Type B pancreatic cell (in vitro differentiated cells): ENCODE measurements around the gene TEK. TPM values are rescaled to one million over a fixed set of nuclear protein-coding genes. Genes with fewer than 3 reads are reported as not detected.

Experiments used
- DNase-seq: peaks from one replicate; pipeline ENCODE4 v3.0.0; 2021; ENCODE audit warnings: mixed read lengths; ENCODE audit not compliant: unreplicated experiment; ENCODE audit errors: extremely low spot score
- H3K27ac Mint-ChIP-seq: 2 replicates; pipeline ENCODE4 v1.8.0; 2021; ENCODE audit warnings: mild to moderate bottlenecking, mixed read lengths
- H3K27me3 Mint-ChIP-seq: 2 replicates; pipeline ENCODE4 v1.8.0; 2021; ENCODE audit warnings: mixed read lengths
- H3K36me3 Mint-ChIP-seq: 2 replicates; pipeline ENCODE4 v1.8.0; 2021; ENCODE audit warnings: mixed read lengths
- H3K4me1 Mint-ChIP-seq: one replicate; pipeline ENCODE4 v1.8.0; 2021; ENCODE audit warnings: mixed read lengths; ENCODE audit not compliant: unreplicated experiment
- H3K4me3 Mint-ChIP-seq: 2 replicates; pipeline ENCODE4 v1.8.0; 2021; ENCODE audit warnings: mild to moderate bottlenecking, mixed read lengths
- H3K9me3 Mint-ChIP-seq: 2 replicates; pipeline ENCODE4 v1.8.0; 2021; ENCODE audit warnings: mixed read lengths
- CTCF ChIP-seq: fragments of 200-600 bp; sonication (generic); conservative IDR thresholded peaks from 2 replicates; pipeline ENCODE4 v1.5.0; 2021; ENCODE audit warnings: antibody characterized with exemption, mild to moderate bottlenecking
- long read RNA-seq: library from polyadenylated mRNA; unstranded; transcript quantifications from one replicate; pipeline ENCODE4 v2.0.0, GENCODE V29; 2020
- total RNA-seq: library from RNA; stranded (reverse); gene quantifications from 2 replicates; pipeline ENCODE4 v1.2.1, GENCODE V29; 2021; ENCODE audit warnings: low replicate concordance

TEK gene
- 0.63 and 0.74 TPM in 2 replicates for total RNA-seq
- long read RNA-seq: 0 reads

- Mint-ChIP-seq H3K27ac (peak within 1 kb of the TSS; percentile 26), H3K4me3 (peak within 1 kb of the TSS; percentile 44), H3K27me3 (no peaks in the 10 kb centered on the region), H3K9me3 (peaks cover 3% of the 10 kb centered on the region), H3K36me3 (no peaks in the 10 kb centered on the region), H3K4me1 (peaks cover 6% of the 10 kb centered on the region)
- no peak for TF ChIP-seq CTCF
- DNase-seq: no peak
Observed at GRCh38 chr9:27108981-27109541, at the start of gene TEK. Gene TEK, plus strand, starts transcription at chr9:27109225. Its CDS starts 366 bp downstream, at chr9:27109591.

- Mint-ChIP-seq H3K27ac (no peak overlapping the region), H3K4me1 (no peaks in the 10 kb centered on the region), H3K27me3 (no peaks in the 10 kb centered on the region), H3K9me3 (no peaks in the 10 kb centered on the region), H3K4me3 (no peak overlapping the region), H3K36me3 (peaks cover 15% of the 10 kb centered on the region)
- DNase-seq: no peak
- TF ChIP-seq CTCF: no peak
Observed at GRCh38 chr9:27059412-27059811, 49.6 kb upstream of the TEK start.

GRCh38 chr9:27059907-27060306 is 49.1 kb upstream of the TEK start:
- DNase-seq: no peak
- peaks cover 11% of the 10 kb centered on the region for H3K36me3 Mint-ChIP-seq
- no peak overlapping the region for H3K4me3 Mint-ChIP-seq
- H3K27ac Mint-ChIP-seq: no peak overlapping the region
- no peak for TF ChIP-seq CTCF
- H3K4me1 Mint-ChIP-seq: no peaks in the 10 kb centered on the region
- no peaks in the 10 kb centered on the region for H3K27me3 Mint-ChIP-seq
- H3K9me3 Mint-ChIP-seq: no peaks in the 10 kb centered on the region

GRCh38 chr9:27065288-27065687 is 43.7 kb upstream of the TEK start:
- no peaks in the 10 kb centered on the region for H3K4me1 Mint-ChIP-seq
- no peak overlapping the region for H3K27ac Mint-ChIP-seq
- peaks cover 4% of the 10 kb centered on the region for H3K36me3 Mint-ChIP-seq
- H3K27me3 Mint-ChIP-seq: no peaks in the 10 kb centered on the region
- no peak for TF ChIP-seq CTCF
- DNase-seq: no peak
- H3K9me3 Mint-ChIP-seq: no peaks in the 10 kb centered on the region
- no peak overlapping the region for H3K4me3 Mint-ChIP-seq

GRCh38 chr9:27073841-27074728 is 34.9 kb upstream of the TEK start:
- H3K4me3 Mint-ChIP-seq: no peak overlapping the region
- no peak for DNase-seq

More at GRCh38 chr9:27073841-27074728, 34.9 kb upstream of the TEK start:
- H3K27me3 Mint-ChIP-seq: no peaks in the 10 kb centered on the region
- peaks cover 15% of the 10 kb centered on the region for H3K36me3 Mint-ChIP-seq
- TF ChIP-seq CTCF: no peak
- H3K4me1 Mint-ChIP-seq: no peaks in the 10 kb centered on the region
- no peak overlapping the region for H3K27ac Mint-ChIP-seq
- peaks cover 7% of the 10 kb centered on the region for H3K9me3 Mint-ChIP-seq
